ENCODE results near the gene LYSMD2. TPM values are rescaled to one million over a fixed set of nuclear protein-coding genes. Genes with fewer than 3 reads are reported as not detected.
A peak's percentile ranks its signal among the peaks of the same experiment; 100 is the strongest.

LYSMD2 gene
- total RNA-seq, 4 donors from 2014 or later = 8.9 to 18.0 (median 13.8) TPM

- Histone ChIP-seq H3K27me3 (no peaks in the 10 kb centered on the region), H3K36me3 (peaks cover 0 to 3% of the 10 kb centered on the region in 2 donors), H3K4me3 (replicated peaks in 1 of 3) (no peak overlapping the region), H3K27ac (no peak overlapping the region), H3K9me3 (no peaks in the 10 kb centered on the region), H3K4me1 (no peaks in the 10 kb centered on the region)
- WGBS, 2 donors = 89 to 93% methylated on average over 1 of the region's 1 CpG
- no peak for DNase-seq
- TF ChIP-seq POLR2A (IDR thresholded peaks at IDR 0.05) (no peak), CTCF (IDR thresholded peaks at IDR 0.05) (no peak)
- intact Hi-C loops (cut with DNase I) = no loop called here
Observed at GRCh38 chr15:51780636-51781035, 43.2 kb upstream of the LYSMD2 start.

GRCh38 chr15:51776952-51777569, 39.6 kb upstream of the LYSMD2 start:
- no peak overlapping the region for H3K27ac ChIP-seq
- peak; percentile 64 for DNase-seq
- H3K36me3 ChIP-seq = no peaks in the 10 kb centered on the region
- WGBS, 2 donors = 46 to 50% methylated on average over 6 of the region's 6 CpGs
- H3K27me3 ChIP-seq = no peaks in the 10 kb centered on the region
- no peaks in the 10 kb centered on the region for H3K9me3 ChIP-seq
- H3K4me3 ChIP-seq (replicated peaks in 1 of 3) = no peak overlapping the region
- TF ChIP-seq CTCF (IDR thresholded peaks at IDR 0.05) (peak; percentile 44 to 74 (median 66)), POLR2A (IDR thresholded peaks at IDR 0.05) (no peak)
- intact Hi-C loops (cut with DNase I) = loop anchor here (2.0 kb wide), 1 partner anchor 126 kb away; no protein-coding TSS in a partner anchor
- H3K4me1 ChIP-seq = no peaks in the 10 kb centered on the region

- TF ChIP-seq CTCF (IDR thresholded peaks at IDR 0.05) (peak; percentile 17 to 71 (median 58)), POLR2A (IDR thresholded peaks at IDR 0.05) (no peak)
- H3K27me3 ChIP-seq = no peaks in the 10 kb centered on the region
- peak; percentile 27 for DNase-seq
- 56 to 58% methylated on average over 11 of the region's 11 CpGs for WGBS, 2 donors
- intact Hi-C loops (cut with DNase I) = loop anchor here (2.0 kb wide), 1 partner anchor 125 kb away; no protein-coding TSS in a partner anchor
- no peaks in the 10 kb centered on the region for H3K36me3 ChIP-seq
- no peaks in the 10 kb centered on the region for H3K9me3 ChIP-seq
- H3K4me1 ChIP-seq = no peaks in the 10 kb centered on the region
- H3K4me3 ChIP-seq (replicated peaks in 1 of 3) = no peak overlapping the region
- H3K27ac ChIP-seq = no peak overlapping the region
Observed at GRCh38 chr15:51775967-51776816, 38.7 kb upstream of the LYSMD2 start.

GRCh38 chr15:51774916-51775315, 37.5 kb upstream of the LYSMD2 start:
- no peaks in the 10 kb centered on the region for H3K4me1 ChIP-seq
- WGBS, 2 donors = 77 to 86% methylated on average over 3 of the region's 3 CpGs
- H3K27ac ChIP-seq = no peak overlapping the region
- DNase-seq = no peak
- no peaks in the 10 kb centered on the region for H3K9me3 ChIP-seq
- no peak overlapping the region for H3K4me3 ChIP-seq (replicated peaks in 1 of 3)
- H3K27me3 ChIP-seq = no peaks in the 10 kb centered on the region
- H3K36me3 ChIP-seq = no peaks in the 10 kb centered on the region
- TF ChIP-seq CTCF (IDR thresholded peaks at IDR 0.05) (no peak), POLR2A (IDR thresholded peaks at IDR 0.05) (no peak)
- intact Hi-C loops (cut with DNase I) = no loop called here

DNA sequence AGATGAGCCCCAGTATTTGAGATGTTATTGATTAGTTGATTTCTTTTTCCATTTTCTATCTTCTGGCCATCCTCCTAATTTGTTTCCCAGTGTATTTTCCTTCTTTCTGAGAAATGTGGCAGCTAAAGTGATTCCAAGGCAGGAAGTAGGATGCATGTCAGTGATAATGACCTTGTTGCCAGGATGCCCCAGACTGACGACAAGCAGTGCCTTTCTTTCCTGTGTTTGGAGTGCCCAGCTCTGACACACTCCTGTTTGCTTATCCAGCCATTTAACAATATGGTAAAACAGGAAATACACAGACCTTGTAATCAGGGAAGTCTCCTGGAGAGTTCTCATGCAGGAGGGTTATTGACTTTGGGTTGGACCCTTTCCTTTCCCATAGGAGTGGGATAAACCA, 34.3 kb upstream of the LYSMD2 start:
- no peaks in the 10 kb centered on the region for H3K27me3 ChIP-seq
- WGBS, 2 donors = 36 to 48% methylated on average over 1 of the region's 1 CpG
- intact Hi-C loops (cut with DNase I) = no loop called here
- DNase-seq = no peak
- H3K9me3 ChIP-seq = no peaks in the 10 kb centered on the region
- H3K4me3 ChIP-seq (replicated peaks in 1 of 3) = no peak overlapping the region
- no peaks in the 10 kb centered on the region for H3K4me1 ChIP-seq
- no peak overlapping the region for H3K27ac ChIP-seq
- TF ChIP-seq CTCF (IDR thresholded peaks at IDR 0.05) (no peak), POLR2A (IDR thresholded peaks at IDR 0.05) (no peak)
- H3K36me3 ChIP-seq = no peaks in the 10 kb centered on the region

Measured in thyroid gland (tissue), 4 donors.